ENCODE measurements around the gene NRTN.

The NRTN gene, protein sequence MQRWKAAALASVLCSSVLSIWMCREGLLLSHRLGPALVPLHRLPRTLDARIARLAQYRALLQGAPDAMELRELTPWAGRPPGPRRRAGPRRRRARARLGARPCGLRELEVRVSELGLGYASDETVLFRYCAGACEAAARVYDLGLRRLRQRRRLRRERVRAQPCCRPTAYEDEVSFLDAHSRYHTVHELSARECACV

DNA sequence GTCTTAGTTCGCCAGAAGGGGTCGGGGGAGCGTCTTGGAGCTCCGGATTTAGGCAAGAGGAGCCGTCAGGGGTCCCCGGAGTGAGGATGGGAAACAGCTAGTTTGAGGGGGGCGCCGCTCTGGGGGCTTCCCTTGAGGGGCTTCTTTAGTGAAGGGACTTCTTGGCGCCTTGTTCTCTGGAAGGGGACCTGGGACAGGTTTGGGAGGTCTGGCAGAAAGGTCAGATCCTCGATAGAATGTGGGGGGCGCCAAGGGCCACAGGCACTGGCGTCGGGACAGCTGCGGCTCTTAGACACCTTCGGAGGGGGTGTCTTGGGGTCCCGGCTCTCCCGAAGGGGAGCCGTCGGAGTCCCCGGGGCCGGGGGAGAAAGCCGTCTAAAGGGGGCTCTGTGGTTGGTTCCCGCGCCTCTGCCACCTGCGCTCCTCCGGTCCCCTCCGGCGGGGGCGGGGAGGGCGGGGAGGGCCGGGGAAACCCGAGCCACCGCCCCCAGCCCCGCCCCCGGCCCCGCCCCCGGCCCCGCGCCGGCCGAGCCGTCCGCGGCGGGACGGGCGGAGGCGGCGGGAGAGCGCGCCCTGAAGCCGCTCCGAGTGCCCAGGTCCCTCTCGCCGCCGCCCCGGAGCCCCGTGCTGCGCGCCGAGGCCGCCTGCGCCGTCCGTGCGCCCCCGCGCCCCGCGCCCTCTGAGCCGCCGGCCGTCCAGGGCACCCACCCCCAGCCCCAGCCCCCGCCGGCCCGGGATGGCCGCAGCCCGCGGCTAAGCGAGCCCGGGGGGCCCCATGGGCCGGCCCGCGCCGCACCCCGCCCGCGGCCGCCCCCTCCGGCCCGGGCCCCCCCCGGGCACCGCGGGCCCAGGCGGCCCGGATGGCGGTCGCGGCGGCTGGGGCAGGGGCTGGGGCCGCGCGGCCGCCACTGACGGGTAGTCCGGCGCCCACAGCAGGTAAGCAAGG lies at the start of gene NRTN:
Gene NRTN, plus strand, starts transcription at position 552 of the 946 bp plus-strand sequence. CDS start 19,099 bp downstream, outside the sequence.
- no peak for DNase-seq

DNA sequence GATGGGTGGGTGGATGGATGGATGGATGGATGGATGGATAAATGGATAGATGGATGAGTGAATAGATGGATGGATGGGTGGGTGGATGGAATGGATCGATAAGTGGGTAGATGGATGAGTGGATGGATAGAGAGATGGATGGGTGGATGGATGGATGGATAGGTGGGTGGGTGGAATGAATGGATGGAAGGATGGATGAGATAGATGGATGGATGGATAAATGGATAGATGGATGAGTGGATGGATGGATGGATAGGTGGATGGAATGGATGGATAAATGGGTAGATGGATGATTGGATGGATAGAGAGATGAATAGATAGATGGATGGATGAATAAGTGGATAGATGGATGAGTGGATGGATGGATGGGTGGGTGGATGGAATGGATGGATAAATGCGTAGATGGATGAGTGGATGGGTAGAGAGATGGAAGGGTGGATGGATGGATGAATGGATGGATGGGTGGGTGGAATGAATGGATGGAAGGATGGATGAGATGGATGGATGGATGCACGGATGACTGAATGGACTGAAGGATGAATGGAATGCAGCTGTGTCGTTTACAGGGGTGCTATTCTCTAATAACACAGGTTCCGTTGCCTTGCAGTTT lies 42.2 kb upstream of the NRTN start:
- DNase-seq = no peak

DNA sequence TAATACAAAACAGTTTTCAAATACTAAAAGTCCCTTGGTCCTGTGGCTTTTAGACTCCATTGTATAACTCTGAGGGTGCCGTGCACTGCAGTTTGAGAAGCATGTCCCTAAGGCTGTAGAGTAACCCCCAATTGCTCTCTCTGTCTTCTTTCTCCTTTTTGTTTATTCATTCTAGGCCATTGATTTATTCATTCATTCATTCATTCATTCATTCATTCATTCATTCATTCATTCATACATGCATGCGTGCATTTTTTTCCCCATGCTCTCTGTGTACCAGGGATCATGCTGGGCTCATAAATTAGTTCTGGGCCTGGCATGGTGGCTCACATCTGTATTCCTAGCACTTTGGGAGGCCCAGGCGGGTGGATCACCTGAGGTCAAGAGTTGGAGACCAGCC lies 39.6 kb upstream of the NRTN start:
- DNase-seq = no peak

DNA sequence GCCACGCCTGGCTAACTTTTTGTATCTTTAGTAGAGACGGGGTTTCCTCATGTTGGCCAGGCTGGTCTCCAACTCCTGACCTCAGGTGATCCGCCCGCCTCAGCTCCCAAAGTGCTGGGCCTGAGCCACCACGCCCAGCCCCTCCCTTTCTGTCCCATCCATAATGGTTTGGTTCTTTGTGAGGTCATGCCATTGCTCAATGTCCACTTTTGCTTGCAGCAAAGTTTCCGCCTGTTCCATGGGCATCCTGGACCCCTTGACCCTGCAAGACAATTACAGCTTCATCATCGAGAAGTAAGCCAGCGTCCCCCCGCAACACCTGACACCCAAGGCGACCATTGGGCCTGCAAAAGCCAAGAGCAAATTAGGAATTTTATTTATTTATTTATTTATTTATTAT lies 36.9 kb upstream of the NRTN start:
- DNase-seq = no peak

DNA sequence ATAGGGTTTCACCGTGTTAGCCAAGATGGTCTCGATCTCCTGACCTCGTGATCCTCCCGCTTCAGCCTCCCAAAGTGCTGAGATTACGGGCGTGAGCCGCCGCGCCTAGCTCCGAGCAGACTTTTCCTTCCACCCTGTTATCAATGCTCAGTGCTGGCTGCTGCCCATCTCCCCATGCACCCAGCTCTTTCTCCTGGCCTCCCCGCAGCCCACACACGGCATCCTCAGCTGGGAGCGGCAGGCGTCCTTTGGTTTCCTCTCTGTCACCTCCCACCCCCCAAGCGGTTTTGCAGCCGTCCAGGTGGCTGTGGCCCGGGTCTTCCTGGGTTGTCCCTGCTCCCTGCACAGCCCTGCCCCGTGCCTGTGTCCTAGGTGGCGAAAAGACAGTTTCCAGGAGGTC lies 32.5 kb upstream of the NRTN start:
- DNase-seq = no peak

- DNase-seq = no peak
Measured at GRCh38 chr19:5773276-5773675, 31.6 kb upstream of the NRTN start.

DNA sequence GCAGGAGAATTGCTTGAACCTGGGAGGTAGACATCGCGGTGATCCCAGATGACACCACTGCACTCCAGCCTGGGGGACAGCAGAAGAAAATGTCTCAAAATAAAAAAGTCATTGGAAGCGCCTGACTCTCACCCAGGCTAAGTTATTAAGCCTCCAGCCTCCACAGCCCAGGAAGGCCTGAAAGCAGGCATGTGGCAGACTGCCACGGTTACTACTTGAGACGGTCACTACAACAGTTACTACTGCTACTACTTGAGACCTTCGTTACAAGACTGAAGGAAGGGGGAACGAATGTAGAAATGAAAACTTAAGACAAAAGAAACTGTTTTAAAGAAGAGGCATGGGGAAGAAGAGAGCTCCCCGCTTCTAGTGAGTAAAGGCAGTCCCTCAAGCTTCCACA lies 29.9 kb upstream of the NRTN start:
- DNase-seq = no peak

DNA sequence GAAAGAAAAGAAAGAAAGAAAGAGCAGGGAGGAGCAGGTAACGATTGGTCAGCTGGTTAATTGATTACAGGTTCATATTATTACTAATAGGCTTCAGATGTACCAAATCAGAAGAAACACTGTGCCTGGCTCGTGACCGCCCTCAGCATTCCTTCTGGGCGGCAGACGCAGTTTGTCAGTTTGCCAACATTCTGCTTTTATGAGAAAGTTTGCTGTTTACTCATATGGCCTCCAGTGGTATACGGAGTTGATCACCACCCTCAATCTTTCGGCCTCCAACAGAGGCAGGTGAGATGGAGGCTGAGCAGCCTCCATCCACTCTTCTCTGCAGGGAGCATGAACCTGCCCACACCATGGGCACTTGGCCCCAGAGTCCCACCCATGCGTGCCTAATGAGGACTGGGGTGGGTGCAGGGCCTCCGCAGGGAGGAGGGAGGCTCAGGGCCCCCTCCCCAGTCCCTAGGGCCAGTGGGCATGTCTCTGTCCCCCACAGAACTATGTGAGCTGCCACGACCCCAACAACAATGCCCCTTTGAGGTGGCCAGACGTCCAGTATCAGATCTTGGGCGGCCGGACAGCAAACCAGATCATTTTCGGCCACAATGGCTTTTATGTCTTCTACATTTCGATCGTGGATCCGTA lies 29.1 kb upstream of the NRTN start:
- no peak for DNase-seq

DNA sequence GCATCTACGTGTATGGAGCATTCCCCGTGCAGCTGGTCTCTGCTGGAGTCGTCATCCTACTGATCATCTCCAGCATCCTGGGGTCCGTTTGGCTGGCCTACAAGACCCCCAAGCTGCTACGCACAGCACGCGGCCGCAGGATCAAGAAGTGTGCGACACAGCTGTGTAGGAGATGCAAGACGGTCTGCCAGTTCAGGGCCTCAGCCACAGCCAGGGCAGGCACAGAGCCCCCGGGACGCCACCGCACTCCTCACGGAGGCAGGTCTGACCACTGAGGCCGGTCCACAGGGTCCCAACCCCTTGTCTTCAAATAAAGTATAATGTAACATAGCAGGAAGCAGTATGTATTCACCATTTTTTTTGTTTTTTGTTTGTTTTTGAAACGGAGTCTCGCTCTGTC lies 26.5 kb upstream of the NRTN start:
- DNase-seq = no peak

DNA sequence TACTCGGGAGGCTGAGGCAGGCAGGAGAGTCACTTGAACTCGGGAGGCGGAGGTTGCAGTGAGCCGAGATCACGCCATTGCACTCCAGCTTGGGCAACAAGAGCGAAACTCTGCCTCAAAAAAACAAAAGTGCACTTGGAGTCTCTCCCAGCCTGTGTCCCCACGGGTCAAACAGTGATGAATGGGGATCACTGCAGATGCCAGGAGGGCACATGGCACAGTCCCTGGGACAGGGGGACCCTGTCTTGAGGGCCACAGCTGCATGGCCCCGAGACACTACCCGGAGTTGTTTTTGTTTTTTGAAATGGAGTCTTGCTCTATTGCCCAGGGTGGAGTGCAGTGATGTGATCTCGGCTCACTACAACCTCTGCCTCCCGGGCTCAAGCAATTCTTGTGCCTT lies 24.0 kb upstream of the NRTN start:
- DNase-seq = peak in 4 of 58 donors; percentile 20 to 42 (median 30)

DNA sequence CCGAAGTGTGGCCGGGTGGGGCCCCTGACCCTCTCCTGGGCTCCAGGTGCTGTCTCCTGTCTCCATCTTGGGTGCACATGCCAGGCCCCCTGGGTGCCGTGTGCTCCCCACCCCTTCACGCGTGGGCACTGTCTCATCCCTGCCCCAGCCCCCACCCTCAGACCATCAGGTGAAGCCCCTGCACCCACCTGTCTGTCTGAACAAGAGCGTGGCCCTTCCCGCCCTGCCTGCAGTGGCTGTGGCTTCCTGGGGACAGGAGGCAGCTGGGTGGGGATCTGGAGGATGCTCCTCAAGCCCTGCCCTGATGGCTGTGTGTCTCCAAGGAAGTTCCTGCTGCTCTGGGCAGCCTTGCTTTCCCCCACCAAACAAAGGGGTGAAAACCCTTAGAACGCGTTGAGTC lies 22.5 kb upstream of the NRTN start:
- DNase-seq = no peak

DNA sequence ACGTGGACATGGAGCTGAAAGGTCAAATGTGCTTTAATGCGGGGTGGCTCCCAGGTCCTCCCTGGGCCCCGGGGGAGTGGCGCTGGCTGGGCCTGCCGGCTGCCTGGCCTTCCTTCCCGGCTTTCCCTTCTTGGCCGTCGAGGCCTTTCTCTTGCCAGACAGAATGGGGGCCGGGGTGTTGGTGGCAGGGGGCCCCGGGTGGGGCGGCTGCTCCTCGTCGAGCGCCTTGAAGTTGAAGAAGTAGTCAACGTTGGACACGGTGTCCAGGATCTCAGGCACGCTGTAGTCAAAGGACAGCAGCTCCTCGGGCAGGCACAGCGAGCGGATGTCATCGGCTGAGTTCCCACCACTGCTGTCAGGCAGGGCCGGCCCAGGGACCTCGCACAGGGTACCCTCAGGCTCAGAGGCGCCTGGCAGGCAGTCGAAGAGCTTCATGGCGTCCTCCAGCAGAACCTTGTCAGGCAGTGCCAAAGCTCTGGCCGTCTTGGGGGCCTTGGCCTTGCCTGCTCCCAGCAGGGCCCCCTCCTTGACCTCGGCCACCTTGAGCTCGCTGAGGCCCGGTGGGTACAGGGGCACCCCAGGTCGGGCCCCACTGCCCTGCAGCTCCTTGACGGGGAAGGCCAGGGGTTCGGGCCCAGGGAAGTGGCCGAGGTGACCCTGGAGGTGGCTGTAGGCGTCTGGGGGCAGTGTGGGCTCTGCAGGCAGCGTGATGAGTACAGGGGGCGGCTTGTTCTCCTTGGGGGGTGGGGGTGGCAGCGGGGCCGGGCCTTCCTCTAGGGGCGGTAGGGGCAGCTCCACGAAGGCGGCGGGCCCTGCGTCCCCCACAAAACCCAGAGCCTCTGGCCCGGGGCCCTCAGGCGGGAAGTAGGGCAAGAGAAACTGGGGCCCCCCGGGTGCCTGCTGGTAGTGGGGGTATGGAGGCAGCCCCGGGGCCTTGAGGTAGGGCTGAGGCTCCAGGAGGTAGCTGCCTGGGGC lies 21.6 kb upstream of the NRTN start:
- DNase-seq = no peak

- no peak for DNase-seq
Measured at GRCh38 chr19:5784581-5785147, 20.2 kb upstream of the NRTN start, which contains the start of gene PRR22. Gene PRR22, minus strand, starts transcription at chr19:5784746. Its CDS starts 86 bp downstream, at chr19:5784660.

DNA sequence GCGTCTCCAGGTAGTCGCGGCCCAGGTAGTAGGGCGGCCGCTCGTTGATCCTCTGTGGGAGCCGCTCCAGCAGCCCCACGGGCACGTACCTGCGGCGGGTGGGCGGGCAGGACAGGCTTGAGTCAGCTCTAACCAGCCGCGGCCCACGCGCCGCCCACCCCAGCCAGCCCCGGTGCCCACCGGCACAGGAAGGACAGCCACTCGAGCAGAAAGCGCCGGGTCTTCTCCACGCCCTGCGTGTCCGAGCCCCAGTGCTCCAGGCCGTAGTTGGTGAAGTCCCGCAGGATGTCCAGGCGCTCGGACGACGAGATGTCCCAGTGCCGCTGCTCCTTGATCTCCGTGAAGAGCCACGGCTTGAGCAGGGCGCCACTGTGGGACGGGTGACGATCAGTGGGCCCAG lies 19.4 kb upstream of the NRTN start:
- no peak for DNase-seq

DNA sequence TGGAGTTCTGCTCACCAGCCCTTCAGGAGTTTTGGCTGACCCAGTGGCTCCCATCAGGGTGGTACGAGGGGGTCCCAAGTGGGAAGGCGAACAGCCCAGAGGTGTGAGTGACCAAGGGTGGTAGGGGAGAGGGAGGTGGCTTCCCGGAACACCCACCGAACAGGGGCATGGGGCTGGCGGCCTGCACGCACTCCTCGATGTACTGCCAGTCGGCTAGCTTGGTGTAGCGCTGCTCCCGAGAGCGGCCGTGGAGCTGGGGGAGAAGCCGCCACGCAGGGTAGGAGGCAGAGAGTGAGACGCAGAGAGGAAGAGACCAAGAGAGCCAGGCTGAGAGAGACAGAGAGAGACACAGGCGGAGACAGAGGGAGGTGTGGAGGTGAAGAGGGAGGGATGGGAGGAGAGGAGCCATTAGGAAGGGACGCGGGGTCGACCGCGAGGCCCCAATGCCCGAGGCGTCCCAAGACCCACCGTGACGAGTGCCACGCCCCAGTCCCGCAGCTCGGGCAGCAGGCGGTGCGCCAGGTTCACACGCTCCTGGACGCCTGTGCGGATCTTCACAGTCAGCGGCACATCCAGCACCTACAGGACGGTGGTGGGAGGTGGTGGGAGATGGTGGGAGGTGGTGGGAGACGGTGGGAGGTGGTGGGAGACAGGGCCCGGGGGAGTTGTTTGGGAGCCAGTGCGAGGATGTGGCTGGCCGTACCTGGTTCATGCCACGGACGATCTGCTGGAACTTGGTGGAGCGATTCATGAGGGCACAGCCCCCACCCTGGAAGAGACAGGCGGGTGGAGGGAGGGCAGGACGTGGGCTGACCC lies 18.1 kb upstream of the NRTN start:
- no peak for DNase-seq

- DNase-seq = no peak
Measured at GRCh38 chr19:5787409-5788182, 17.3 kb upstream of the NRTN start.

DNA sequence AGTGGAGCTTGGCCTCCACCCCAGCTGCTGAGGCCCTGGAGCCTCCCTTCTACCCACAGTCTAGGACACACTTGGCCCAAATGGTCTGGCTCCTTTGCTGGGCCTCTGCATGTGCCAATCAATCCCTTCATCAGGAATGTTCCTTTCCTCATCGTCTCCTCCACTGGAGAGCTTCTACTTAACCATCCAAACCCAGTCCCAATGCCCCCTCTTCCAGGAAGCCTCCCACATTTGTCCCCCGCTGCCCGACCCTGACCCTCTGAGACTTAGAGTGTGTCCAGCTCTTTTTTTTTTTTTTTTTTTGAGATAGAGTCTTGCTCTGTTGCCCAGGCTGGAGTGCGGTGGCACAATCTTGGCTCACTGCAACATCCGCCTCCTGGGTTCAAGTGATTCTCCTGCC lies 16.4 kb upstream of the NRTN start:
- DNase-seq = no peak

DNA sequence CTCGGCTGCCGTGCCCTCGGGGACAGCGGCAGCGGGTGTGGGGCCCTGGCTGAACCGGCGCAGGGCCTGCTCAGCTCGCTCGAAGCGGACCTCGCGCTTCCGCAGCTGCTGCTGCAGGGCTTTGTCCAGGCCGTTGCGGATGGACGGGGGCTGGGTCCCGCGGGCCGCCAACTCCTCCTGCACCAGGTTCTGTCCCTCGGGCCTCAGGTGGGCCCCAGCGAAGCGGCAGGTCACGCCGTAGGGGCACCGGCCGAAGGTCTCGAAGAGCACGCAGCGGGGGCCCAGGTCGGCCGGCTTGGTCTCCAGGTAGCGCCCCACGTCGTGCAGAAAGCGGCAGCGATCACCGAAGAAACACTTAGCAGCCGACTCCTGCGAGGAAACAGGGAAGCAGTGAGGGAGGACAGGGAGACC lies 15.5 kb upstream of the NRTN start:
- DNase-seq = no peak
